ENCODE data around the gene TAF1A. TPM values are rescaled to one million over a fixed set of nuclear protein-coding genes. Genes with fewer than 3 reads are reported as not detected.
"Not testable (repeated sequence)": the region's sequence is repeated elsewhere in the genome, so short reads cannot be mapped to it uniquely, and the experiment has no call there.

Gene TAF1A
- total and polyA plus RNA-seq, 10 of the 15 experiments (the other 5 are each of a cell fraction or from before 2014, with no cell fraction given): 7.7 to 17.9 (median 12.0) TPM

DNA sequence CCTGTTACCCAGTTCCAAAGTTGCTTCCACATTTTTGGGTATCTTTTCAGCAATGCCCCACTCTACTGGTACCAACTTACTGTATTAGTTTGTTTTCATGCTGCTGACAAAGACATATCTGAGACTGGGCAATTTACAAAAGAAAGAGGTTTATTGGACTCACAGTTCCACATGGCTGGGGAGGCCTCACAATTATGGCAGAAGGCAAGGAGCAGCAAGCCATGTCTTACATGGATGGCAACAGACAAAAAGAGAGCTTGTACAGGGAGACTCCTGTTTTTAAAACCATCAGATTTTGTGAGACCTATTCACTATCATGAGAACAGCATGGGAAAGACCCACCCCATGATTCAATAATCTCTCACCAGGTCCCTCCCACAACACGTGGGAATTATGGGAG is 19.4 kb upstream of the TAF1A start:
- in situ Hi-C loops (cut with MboI); ATAC-seq; H2AFZ ChIP-seq (ENCODE audit: control insufficient read depth, low read depth, low read length); H3K4me3 ChIP-seq; H3K9ac ChIP-seq (ENCODE audit: control insufficient read depth, insufficient read depth, low read length); intact Hi-C loops (cut with micrococcal nuclease; ENCODE audit: unreplicated experiment); H3K9me3 ChIP-seq (replicated peaks; ENCODE audit: control insufficient read depth, insufficient read depth, low read length); FAIRE-seq; SMC1A ChIA-PET (ENCODE audit: uncharacterized antibody, unreplicated experiment); H3K36me3 ChIP-seq (ENCODE audit: control insufficient read depth in 2 of 2, insufficient read depth in 2 of 2, low read length in 1 of 2); H3K79me2 ChIP-seq (ENCODE audit: control insufficient read depth, insufficient read depth, low read length); H3K27me3 ChIP-seq (replicated peaks in 1 of 2; ENCODE audit: control insufficient read depth in 2 of 2, insufficient read depth in 2 of 2, low read length in 1 of 2); CTCF ChIA-PET; H4K20me1 ChIP-seq (ENCODE audit: control insufficient read depth, insufficient read depth); H3K27ac ChIP-seq (ENCODE audit: control insufficient read depth, insufficient read depth); H3K4me2 ChIP-seq (ENCODE audit: control insufficient read depth, insufficient read depth); H3K4me1 ChIP-seq (ENCODE audit: control insufficient read depth, insufficient read depth, low read length); BruUV-seq (replicated peaks); DNase-seq (ENCODE audit: low read depth, low spot score); RAD21 ChIA-PET (ENCODE audit: unreplicated experiment): not testable (repeated sequence)
- POLR2A ChIA-PET: interaction anchor here (1.1 kb wide), 1 partner anchor 24 kb away, joined by 3 read pairs; no protein-coding TSS in a partner anchor
- 6% methylated on average over 1 of the region's 1 CpG for WGBS (ENCODE audit: insufficient coverage, insufficient replicate concordance, low lambda C conversion rate, missing lambda C conversion rate)

- DNase-seq (ENCODE audit: low read depth, low spot score) (no peak), ATAC-seq (no peak), FAIRE-seq (no peak)
- Histone ChIP-seq H3K4me2 (ENCODE audit: control insufficient read depth, insufficient read depth) (no peak overlapping the region), H3K9me3 (replicated peaks; ENCODE audit: control insufficient read depth, insufficient read depth, low read length) (no peaks in the 10 kb centered on the region; the same call in 2 of the 3 replicates), H3K4me1 (ENCODE audit: control insufficient read depth, insufficient read depth, low read length) (no peaks in the 10 kb centered on the region), H4K20me1 (ENCODE audit: control insufficient read depth, insufficient read depth) (no peaks in the 10 kb centered on the region), H3K79me2 (ENCODE audit: control insufficient read depth, insufficient read depth, low read length) (no peaks in the 10 kb centered on the region), H3K27me3 (replicated peaks in 1 of 2; ENCODE audit: control insufficient read depth in 2 of 2, insufficient read depth in 2 of 2, low read length in 1 of 2) (no peaks in the 10 kb centered on the region), H3K36me3 (ENCODE audit: control insufficient read depth in 2 of 2, insufficient read depth in 2 of 2, low read length in 1 of 2) (no peaks in the 10 kb centered on the region), H2AFZ (ENCODE audit: control insufficient read depth, low read depth, low read length) (no peak overlapping the region), H3K27ac (ENCODE audit: control insufficient read depth, insufficient read depth) (no peak overlapping the region), H3K9ac (ENCODE audit: control insufficient read depth, insufficient read depth, low read length) (no peak overlapping the region), H3K4me3 (no peak overlapping the region)
- BruUV-seq (replicated peaks): no TSS peak
- ChIA-PET CTCF (interaction anchor here (0.5 kb wide), 1 partner anchor 23 kb away, joined by 3 read pairs; no protein-coding TSS in a partner anchor), RAD21 (ENCODE audit: unreplicated experiment) (no interaction called here), SMC1A (ENCODE audit: uncharacterized antibody, unreplicated experiment) (interaction anchor here (0.8 to 1.6 kb wide), 2 partner anchors 10 to 16 kb away, joined by 4 read pairs; no protein-coding TSS in a partner anchor), POLR2A (no interaction called here)
- intact Hi-C loops (cut with micrococcal nuclease; ENCODE audit: unreplicated experiment) (no loop called here), in situ Hi-C loops (cut with MboI) (no loop called here)
- 50% methylated on average over 1 of the region's 1 CpG for WGBS (ENCODE audit: insufficient coverage, insufficient replicate concordance, low lambda C conversion rate, missing lambda C conversion rate)
- no peak for TF ChIP-seq CEBPB (IDR thresholded peaks at IDR 0.05; ENCODE audit: borderline replicate concordance in 1 of 2, low read depth in 2 of 2, low read length in 2 of 2)
- no peak for TF ChIP-seq ATF2 (IDR thresholded peaks at IDR 0.05; ENCODE audit: low read length)
- TF ChIP-seq, protein P1, sequence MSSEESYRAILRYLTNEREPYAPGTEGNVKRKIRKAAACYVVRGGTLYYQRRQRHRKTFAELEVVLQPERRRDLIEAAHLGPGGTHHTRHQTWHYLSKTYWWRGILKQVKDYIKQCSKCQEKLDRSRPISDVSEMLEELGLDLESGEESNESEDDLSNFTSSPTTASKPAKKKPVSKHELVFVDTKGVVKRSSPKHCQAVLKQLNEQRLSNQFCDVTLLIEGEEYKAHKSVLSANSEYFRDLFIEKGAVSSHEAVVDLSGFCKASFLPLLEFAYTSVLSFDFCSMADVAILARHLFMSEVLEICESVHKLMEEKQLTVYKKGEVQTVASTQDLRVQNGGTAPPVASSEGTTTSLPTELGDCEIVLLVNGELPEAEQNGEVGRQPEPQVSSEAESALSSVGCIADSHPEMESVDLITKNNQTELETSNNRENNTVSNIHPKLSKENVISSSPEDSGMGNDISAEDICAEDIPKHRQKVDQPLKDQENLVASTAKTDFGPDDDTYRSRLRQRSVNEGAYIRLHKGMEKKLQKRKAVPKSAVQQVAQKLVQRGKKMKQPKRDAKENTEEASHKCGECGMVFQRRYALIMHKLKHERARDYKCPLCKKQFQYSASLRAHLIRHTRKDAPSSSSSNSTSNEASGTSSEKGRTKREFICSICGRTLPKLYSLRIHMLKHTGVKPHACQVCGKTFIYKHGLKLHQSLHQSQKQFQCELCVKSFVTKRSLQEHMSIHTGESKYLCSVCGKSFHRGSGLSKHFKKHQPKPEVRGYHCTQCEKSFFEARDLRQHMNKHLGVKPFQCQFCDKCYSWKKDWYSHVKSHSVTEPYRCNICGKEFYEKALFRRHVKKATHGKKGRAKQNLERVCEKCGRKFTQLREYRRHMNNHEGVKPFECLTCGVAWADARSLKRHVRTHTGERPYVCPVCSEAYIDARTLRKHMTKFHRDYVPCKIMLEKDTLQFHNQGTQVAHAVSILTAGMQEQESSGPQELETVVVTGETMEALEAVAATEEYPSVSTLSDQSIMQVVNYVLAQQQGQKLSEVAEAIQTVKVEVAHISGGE (CRISPR knock-in tag; IDR thresholded peaks at IDR 0.05): no peak
- no peak for TF ChIP-seq ASH2L (IDR thresholded peaks at IDR 0.05; ENCODE audit: borderline replicate concordance, low read depth)
- no peak for TF ChIP-seq NFIC (IDR thresholded peaks at IDR 0.05; ENCODE audit: low read depth, low read length)
- TF ChIP-seq SREBF1 (IDR thresholded peaks at IDR 0.05; ENCODE audit: low read length): no peak
- TF ChIP-seq, protein P2, sequence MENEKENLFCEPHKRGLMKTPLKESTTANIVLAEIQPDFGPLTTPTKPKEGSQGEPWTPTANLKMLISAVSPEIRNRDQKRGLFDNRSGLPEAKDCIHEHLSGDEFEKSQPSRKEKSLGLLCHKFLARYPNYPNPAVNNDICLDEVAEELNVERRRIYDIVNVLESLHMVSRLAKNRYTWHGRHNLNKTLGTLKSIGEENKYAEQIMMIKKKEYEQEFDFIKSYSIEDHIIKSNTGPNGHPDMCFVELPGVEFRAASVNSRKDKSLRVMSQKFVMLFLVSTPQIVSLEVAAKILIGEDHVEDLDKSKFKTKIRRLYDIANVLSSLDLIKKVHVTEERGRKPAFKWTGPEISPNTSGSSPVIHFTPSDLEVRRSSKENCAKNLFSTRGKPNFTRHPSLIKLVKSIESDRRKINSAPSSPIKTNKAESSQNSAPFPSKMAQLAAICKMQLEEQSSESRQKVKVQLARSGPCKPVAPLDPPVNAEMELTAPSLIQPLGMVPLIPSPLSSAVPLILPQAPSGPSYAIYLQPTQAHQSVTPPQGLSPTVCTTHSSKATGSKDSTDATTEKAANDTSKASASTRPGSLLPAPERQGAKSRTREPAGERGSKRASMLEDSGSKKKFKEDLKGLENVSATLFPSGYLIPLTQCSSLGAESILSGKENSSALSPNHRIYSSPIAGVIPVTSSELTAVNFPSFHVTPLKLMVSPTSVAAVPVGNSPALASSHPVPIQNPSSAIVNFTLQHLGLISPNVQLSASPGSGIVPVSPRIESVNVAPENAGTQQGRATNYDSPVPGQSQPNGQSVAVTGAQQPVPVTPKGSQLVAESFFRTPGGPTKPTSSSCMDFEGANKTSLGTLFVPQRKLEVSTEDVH (IDR thresholded peaks at IDR 0.05; ENCODE audit: low read depth, partially characterized antibody): no peak
- no peak for TF ChIP-seq HDAC6 (IDR thresholded peaks at IDR 0.05; ENCODE audit: unreplicated experiment)
- no peak for TF ChIP-seq IRF4 (IDR thresholded peaks at IDR 0.05; ENCODE audit: low read depth, low read length)
- no peak for TF ChIP-seq SREBF2 (IDR thresholded peaks at IDR 0.05; ENCODE audit: low read length)
Observed at GRCh38 chr1:222606757-222607156, 17.0 kb upstream of the TAF1A start.

Measured in GM12878 (cell line).